Measurements from ENCODE around the gene NACA.

DNA sequence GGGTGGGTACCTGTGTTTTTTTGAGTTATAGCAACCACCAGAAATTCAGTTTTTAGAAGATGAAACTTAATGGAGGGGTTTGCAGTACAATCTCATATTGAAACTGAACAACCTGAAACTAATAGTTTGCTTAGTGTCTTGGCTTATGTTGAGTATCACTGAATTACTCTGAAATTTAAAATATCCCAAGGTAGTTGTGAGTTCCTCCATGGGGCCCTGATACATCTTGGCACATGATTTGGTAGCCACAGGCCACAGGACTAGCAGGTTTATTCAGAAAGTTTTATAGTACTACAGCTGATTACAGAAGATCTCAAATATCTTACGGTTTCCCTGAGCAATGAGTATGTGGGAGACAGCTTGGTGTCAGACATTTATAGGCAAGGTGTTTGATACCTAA, 47.4 kb downstream of the NACA start:
- no peak for TF ChIP-seq CTCF (IDR thresholded peaks at IDR 0.05)
- no peak for TF ChIP-seq POLR2A (IDR thresholded peaks at IDR 0.05)
